MM.1S (cell line): ENCODE data around the gene LIN28B.

Source experiments
- CTCF ChIP-seq: fragments of 300-600 bp; sonication (generic); IDR thresholded peaks from 2 replicates; pipeline ENCODE4 v1.5.1; 2016; ENCODE audit warnings: antibody characterized with exemption, low read length, mixed read lengths
- EZH2 ChIP-seq: fragments of 300-600 bp; sonication (generic); optimal IDR thresholded peaks from 2 replicates; pipeline ENCODE3; 2017; ENCODE audit warnings: low read depth, mild to moderate bottlenecking, antibody characterized with exemption, low read length, mixed read lengths
- EZH2phosphoT487 ChIP-seq: fragments of 300-600 bp; sonication (generic); IDR thresholded peaks from 2 replicates; pipeline ENCODE4 v1.6.1; 2018; ENCODE audit warnings: antibody characterized with exemption, low read length

GRCh38 chr6:104908031-104908887 lies 48.6 kb upstream of the LIN28B start:
- TF ChIP-seq CTCF (no peak), EZH2 (no peak), EZH2phosphoT487 (no peak)
